Choroid plexus epithelial cell (primary cell): ENCODE data around the gene GNA15.

Source experiments
- DNase-seq: peaks from one replicate; pipeline ENCODE4 v3.0.0-alpha.2; 2010; ENCODE audit warnings: low read depth
- H3K4me3 ChIP-seq: 2 replicates; pipeline ENCODE4 v1.5.1; 2011; ENCODE audit warnings: low read depth, mild to moderate bottlenecking, control low read depth, low read length, moderate library complexity
- TF ChIP-seq, protein P1 (sequence below): conservative IDR thresholded peaks from 2 replicates; pipeline ENCODE4 v1.5.1; 2011; ENCODE audit warnings: low read depth, mild to moderate bottlenecking, control low read depth, inconsistent platforms, low read length, moderate library complexity

Gene GNA15

DNA sequence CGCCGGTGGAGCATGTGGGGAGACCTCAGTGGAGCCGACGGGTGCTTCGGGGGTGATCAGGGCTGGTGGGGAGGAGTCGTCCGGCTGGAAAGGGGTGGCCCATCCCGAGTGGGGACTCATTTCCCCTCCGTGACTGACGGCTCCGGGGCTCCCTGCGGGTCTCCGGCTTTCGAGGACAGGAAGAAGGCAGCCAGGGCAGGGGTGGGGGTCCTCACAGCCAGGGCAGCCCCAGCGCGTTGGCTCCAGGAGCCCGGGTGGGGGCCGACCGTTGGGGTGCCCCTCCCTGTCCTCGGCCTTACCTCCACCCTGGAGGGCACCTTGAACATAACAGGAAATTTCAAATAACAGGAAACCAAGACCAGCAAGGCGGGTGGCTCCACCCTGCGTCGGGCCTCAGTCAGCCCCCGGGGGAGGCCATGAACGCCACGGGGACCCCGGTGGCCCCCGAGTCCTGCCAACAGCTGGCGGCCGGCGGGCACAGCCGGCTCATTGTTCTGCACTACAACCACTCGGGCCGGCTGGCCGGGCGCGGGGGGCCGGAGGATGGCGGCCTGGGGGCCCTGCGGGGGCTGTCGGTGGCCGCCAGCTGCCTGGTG is 42.6 kb downstream of the GNA15 start, which contains the start of gene S1PR4:
TSS of gene S1PR4 (plus strand) at position 393 of the 596 bp plus-strand sequence. CDS start at position 417, 24 bp downstream.
- DNase-seq: no peak
- no peak within 1 kb of the TSS for H3K4me3 ChIP-seq
- TF ChIP-seq, protein P1, sequence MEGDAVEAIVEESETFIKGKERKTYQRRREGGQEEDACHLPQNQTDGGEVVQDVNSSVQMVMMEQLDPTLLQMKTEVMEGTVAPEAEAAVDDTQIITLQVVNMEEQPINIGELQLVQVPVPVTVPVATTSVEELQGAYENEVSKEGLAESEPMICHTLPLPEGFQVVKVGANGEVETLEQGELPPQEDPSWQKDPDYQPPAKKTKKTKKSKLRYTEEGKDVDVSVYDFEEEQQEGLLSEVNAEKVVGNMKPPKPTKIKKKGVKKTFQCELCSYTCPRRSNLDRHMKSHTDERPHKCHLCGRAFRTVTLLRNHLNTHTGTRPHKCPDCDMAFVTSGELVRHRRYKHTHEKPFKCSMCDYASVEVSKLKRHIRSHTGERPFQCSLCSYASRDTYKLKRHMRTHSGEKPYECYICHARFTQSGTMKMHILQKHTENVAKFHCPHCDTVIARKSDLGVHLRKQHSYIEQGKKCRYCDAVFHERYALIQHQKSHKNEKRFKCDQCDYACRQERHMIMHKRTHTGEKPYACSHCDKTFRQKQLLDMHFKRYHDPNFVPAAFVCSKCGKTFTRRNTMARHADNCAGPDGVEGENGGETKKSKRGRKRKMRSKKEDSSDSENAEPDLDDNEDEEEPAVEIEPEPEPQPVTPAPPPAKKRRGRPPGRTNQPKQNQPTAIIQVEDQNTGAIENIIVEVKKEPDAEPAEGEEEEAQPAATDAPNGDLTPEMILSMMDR: no peak

DNA sequence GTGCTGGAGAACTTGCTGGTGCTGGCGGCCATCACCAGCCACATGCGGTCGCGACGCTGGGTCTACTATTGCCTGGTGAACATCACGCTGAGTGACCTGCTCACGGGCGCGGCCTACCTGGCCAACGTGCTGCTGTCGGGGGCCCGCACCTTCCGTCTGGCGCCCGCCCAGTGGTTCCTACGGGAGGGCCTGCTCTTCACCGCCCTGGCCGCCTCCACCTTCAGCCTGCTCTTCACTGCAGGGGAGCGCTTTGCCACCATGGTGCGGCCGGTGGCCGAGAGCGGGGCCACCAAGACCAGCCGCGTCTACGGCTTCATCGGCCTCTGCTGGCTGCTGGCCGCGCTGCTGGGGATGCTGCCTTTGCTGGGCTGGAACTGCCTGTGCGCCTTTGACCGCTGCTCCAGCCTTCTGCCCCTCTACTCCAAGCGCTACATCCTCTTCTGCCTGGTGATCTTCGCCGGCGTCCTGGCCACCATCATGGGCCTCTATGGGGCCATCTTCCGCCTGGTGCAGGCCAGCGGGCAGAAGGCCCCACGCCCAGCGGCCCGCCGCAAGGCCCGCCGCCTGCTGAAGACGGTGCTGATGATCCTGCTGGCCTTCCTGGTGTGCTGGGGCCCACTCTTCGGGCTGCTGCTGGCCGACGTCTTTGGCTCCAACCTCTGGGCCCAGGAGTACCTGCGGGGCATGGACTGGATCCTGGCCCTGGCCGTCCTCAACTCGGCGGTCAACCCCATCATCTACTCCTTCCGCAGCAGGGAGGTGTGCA is 43.3 kb downstream of the GNA15 start:
- no peak for DNase-seq

DNA sequence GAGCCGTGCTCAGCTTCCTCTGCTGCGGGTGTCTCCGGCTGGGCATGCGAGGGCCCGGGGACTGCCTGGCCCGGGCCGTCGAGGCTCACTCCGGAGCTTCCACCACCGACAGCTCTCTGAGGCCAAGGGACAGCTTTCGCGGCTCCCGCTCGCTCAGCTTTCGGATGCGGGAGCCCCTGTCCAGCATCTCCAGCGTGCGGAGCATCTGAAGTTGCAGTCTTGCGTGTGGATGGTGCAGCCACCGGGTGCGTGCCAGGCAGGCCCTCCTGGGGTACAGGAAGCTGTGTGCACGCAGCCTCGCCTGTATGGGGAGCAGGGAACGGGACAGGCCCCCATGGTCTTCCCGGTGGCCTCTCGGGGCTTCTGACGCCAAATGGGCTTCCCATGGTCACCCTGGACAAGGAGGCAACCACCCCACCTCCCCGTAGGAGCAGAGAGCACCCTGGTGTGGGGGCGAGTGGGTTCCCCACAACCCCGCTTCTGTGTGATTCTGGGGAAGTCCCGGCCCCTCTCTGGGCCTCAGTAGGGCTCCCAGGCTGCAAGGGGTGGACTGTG is 44.0 kb downstream of the GNA15 start:
- DNase-seq: no peak

More for the DNA sequence above, 43.3 kb downstream of the GNA15 start:
- TF ChIP-seq, protein P1: no peak
- H3K4me3 ChIP-seq: no peak overlapping the region

DNA sequence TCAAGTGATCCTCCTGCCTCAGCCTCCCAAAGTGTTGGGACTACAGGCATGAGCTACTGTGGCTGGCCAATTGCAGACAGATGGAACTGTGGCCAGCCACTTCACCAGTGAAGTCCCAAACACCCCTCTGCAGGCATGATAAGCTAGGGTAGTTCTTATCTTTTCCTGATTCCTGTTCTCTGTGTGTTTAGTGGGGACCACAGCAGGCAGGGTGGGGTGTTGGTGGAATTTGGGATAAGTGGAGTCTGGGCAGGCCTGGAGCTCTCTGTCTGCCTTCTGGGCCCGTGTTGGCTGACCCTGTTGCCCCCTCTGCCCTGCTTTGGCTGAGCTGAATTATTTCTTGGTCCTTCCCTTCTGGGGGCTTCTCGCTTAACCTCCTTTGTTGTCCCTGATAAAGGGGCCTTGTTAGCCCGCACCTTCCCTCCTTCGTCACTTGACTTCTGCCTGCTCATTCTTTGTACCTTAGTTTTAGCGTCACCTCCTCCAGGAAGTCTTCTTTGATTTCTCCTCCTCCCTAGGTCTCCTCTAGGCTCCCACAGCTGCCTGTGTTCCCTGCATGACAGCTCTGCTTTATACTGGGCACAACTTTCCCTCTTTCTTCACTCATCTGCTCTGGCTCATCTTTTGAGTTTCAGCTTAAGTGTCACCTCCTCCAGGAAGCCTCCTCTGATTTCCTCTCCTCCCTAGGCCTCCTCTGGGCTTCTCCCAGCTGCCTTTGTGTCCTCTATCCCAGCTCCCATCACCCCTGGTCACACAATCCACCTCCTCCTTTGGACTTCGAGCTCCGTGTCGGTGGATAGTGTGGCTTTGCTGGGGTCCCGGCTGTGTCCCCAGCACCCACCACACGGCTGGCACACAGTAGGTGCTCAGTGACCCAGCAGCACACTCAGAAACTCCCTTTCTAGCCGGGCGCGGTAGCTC is 48.1 kb downstream of the GNA15 start:
- H3K4me3 ChIP-seq: no peak overlapping the region
- no peak for DNase-seq
- TF ChIP-seq, protein P1: no peak

More for the DNA sequence above, 44.0 kb downstream of the GNA15 start:
- no peak overlapping the region for H3K4me3 ChIP-seq
- TF ChIP-seq, protein P1: no peak

DNA sequence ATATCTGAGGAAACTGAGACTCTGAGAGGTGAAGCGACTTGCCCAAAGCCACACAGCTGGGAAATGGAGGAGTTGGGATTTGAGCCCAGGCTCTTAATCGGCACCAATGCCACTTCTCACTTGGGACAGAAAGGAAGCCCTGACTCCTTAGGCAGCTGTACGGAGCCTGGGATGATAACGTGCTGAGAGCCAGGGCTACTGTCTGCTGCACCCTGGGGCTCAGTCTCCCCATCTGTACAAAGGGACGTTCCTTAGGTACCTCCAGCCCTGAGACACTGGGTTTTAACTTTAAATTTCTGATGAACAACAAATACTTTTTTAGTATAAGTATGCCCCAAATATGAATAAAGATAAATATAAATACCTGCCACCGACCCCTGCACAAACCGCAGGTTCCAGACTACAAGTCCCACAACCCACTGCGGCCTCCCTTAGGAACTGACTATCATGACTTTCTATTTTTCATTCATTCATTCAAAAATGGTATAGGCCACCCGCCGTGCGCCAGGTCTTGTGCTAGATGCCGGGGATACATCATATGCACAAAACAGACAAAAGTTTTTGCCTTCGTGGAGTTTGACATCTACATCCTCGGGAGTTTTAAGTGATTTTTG is 49.1 kb downstream of the GNA15 start:
- TF ChIP-seq, protein P1: no peak
- H3K4me3 ChIP-seq: peak overlapping the region; percentile 81
- peak; percentile 81 for DNase-seq

DNA sequence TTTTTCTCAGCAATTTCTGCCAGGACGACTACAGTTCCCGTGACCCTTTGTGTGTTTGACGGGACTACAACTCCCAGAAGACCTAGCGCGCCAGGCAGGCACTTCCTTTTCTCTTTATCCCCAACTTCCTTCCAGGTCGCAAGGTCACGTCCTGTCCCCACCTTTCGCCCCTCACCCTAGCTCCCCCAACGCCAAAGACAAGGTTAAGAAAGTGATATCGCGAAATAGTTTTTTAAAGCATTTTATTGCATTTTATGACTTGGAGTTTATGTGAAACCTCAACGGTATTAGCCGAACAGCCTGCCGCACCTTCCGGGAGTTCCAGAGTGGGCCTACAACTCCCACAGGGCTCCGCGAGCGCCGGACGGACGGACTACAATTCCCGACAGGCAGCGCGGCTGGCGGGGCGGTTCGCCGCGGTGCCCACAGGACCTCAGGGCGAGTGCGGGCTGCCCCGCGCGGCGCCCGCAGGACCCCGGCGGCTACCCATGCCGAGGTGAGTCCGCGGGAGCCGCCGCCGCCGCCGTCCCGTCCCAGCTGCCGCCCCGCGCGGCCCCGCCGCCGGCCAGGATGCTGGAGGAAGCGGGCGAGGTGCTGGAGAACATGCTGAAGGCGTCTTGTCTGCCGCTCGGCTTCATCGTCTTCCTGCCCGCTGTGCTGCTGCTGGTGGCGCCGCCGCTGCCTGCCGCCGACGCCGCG is 49.8 kb downstream of the GNA15 start, which contains the start of gene NCLN:
TSS of gene NCLN (plus strand) at position 470 of the 699 bp plus-strand sequence. CDS start at position 571, 101 bp downstream.
- peak within 1 kb of the TSS; percentile 81 for H3K4me3 ChIP-seq
- peak; percentile 96 for DNase-seq
- TF ChIP-seq, protein P1: no peak
